ENCODE results near the gene SOX4. TPM values are rescaled to one million over a fixed set of nuclear protein-coding genes. Genes with fewer than 3 reads are reported as not detected.

Gene SOX4
- polyA plus RNA-seq, 1 donor = 32.0 TPM

DNA sequence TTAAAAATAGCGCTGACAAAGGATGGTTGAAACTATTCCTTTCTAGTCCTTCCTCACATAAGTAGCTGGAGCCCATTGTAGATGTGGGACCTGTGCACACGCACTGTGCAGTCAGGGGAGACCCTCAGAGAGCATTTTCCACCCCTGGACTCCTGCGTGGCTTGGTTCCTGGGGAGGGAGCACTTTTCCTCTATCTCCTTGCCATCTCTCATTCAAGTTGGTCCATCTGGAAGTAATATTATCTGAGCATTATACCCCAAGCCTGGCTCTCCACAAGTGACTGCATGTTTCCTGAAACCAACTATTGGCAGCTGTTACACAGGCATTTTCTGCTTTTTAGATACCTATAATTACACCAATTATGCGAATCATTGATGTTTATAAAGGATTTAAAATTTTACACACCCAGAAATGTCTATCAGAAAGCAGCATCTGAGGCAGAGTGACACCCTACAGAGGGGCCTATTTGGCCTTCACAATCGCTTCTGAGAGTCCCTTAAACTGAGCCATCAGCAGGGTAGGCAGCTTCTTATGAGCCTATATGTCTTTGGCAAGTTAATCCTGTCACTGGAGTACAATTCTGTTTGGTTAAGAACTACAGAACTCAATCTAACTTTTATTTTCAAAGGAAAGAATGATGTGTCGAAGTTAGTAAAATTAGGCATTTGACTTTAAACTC, 18.7 kb downstream of the SOX4 start:
- Histone ChIP-seq H3K27ac (ENCODE audit: low read length) (no peak overlapping the region), H3K9me3 (ENCODE audit: control insufficient read depth, low read depth, low read length) (peaks cover 6% of the 10 kb centered on the region), H3K4me1 (ENCODE audit: control insufficient read depth, insufficient read depth, low read length) (no peaks in the 10 kb centered on the region), H3K27me3 (ENCODE audit: control insufficient read depth, insufficient read depth, low read length) (no peaks in the 10 kb centered on the region), H3K36me3 (ENCODE audit: control insufficient read depth, insufficient read depth, low read length) (no peaks in the 10 kb centered on the region), H3K4me3 (ENCODE audit: low read length) (no peak overlapping the region)
- WGBS (ENCODE audit: insufficient coverage, low lambda C conversion rate) = no CpG with 5 or more reads among the region's 6 CpGs
- DNase-seq = no peak

DNA sequence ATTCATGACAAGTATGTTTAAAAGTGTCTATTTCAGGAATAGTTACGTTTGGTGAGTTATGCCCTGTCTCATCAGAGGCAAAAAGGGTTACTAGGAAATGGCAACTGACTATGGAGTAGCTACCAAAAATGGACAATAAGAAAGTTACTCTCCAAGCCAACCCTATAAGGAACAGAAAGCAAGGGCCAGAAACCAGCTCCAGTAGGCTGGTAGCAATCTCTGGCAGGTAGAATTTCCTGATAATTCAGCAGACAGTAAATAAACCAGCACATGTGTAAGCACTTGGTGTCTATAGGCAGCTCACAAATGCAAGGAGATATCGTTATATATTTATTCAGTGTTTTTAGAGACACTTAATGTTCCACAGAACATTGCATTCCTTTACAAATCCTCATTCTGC, 20.3 kb downstream of the SOX4 start:
- H3K36me3 ChIP-seq (ENCODE audit: control insufficient read depth, insufficient read depth, low read length) = no peaks in the 10 kb centered on the region
- H3K27ac ChIP-seq (ENCODE audit: low read length) = no peak overlapping the region
- 57% methylated on average over 1 of the region's 2 CpGs for WGBS (ENCODE audit: insufficient coverage, low lambda C conversion rate)

DNA sequence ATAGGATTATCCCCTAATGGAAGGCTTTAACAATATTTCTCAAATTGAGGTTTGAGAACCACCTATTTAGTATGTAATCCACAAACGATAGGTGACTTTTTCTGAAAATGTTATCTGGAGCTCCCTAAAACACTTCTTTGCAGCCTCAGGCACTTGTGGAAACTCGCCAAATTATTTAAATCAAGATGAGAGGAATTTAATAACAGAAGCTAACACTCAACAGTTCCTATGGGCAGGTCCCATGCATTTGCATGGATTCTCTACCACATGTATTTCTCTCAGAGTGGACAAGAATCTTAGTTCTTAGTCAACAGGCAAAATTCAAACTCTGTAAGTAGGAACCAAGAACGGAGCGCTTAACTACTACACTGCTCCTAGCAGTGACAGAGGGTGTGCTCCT, 20.7 kb downstream of the SOX4 start:
- no peaks in the 10 kb centered on the region for H3K4me1 ChIP-seq (ENCODE audit: control insufficient read depth, insufficient read depth, low read length)
- H3K27ac ChIP-seq (ENCODE audit: low read length) = no peak overlapping the region
- peaks cover 6% of the 10 kb centered on the region for H3K9me3 ChIP-seq (ENCODE audit: control insufficient read depth, low read depth, low read length)
- H3K4me3 ChIP-seq (ENCODE audit: low read length) = no peak overlapping the region
- H3K27me3 ChIP-seq (ENCODE audit: control insufficient read depth, insufficient read depth, low read length) = no peaks in the 10 kb centered on the region
- no CpG with 5 or more reads among the region's 4 CpGs for WGBS (ENCODE audit: insufficient coverage, low lambda C conversion rate)
- DNase-seq = no peak
- H3K36me3 ChIP-seq (ENCODE audit: control insufficient read depth, insufficient read depth, low read length) = no peaks in the 10 kb centered on the region

More for the DNA sequence above, 20.3 kb downstream of the SOX4 start:
- Histone ChIP-seq H3K4me3 (ENCODE audit: low read length) (no peak overlapping the region), H3K9me3 (ENCODE audit: control insufficient read depth, low read depth, low read length) (peaks cover 6% of the 10 kb centered on the region), H3K27me3 (ENCODE audit: control insufficient read depth, insufficient read depth, low read length) (no peaks in the 10 kb centered on the region), H3K4me1 (ENCODE audit: control insufficient read depth, insufficient read depth, low read length) (no peaks in the 10 kb centered on the region)
- DNase-seq = no peak

DNA sequence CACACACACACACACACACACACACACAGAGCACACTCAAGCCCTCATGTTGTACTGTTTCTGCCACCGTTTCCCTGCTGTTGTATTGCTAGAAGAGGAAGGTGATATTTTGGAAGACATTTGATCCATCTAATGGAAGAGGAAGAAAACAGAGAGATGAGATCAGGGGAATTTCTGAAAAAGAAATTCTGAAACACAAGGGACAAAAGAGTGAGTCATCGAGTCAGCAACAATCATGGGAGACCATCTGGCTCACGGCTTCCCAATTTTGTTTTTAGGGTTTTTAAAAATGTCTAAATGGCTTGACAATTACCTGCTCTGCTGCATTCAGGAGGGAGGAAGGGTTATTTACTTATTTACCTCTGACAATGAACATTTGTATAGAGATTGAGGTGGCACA, 22.0 kb downstream of the SOX4 start:
- 60% methylated on average over 1 of the region's 3 CpGs for WGBS (ENCODE audit: insufficient coverage, low lambda C conversion rate)
- H3K36me3 ChIP-seq (ENCODE audit: control insufficient read depth, insufficient read depth, low read length) = no peaks in the 10 kb centered on the region
- H3K4me1 ChIP-seq (ENCODE audit: control insufficient read depth, insufficient read depth, low read length) = no peaks in the 10 kb centered on the region
- no peaks in the 10 kb centered on the region for H3K27me3 ChIP-seq (ENCODE audit: control insufficient read depth, insufficient read depth, low read length)
- DNase-seq = no peak
- H3K4me3 ChIP-seq (ENCODE audit: low read length) = no peak overlapping the region
- H3K27ac ChIP-seq (ENCODE audit: low read length) = no peak overlapping the region
- no peaks in the 10 kb centered on the region for H3K9me3 ChIP-seq (ENCODE audit: control insufficient read depth, low read depth, low read length)

DNA sequence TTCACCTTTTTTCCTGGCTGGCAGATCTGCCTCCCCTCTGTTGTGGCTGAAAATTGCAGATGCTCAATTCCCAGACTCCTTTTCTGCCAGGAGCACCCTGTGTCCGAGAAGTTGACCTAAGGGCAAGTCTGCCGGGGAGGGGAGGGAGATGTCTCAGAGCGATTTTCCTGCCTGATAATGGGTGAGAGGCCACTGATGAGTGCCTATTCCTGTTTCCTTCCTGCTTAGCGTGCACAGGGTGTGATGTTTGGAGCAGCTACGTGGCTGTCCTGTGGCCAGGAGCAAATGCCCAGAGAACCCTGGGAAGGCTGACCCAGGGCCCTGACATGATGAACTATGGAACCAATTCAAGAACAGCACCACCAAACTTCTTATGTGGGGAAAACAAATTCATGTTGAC, 22.5 kb downstream of the SOX4 start:
- Histone ChIP-seq H3K36me3 (ENCODE audit: control insufficient read depth, insufficient read depth, low read length) (no peaks in the 10 kb centered on the region), H3K9me3 (ENCODE audit: control insufficient read depth, low read depth, low read length) (no peaks in the 10 kb centered on the region), H3K27me3 (ENCODE audit: control insufficient read depth, insufficient read depth, low read length) (no peaks in the 10 kb centered on the region), H3K4me3 (ENCODE audit: low read length) (no peak overlapping the region), H3K4me1 (ENCODE audit: control insufficient read depth, insufficient read depth, low read length) (no peaks in the 10 kb centered on the region), H3K27ac (ENCODE audit: low read length) (no peak overlapping the region)
- no peak for DNase-seq
- no CpG with 5 or more reads among the region's 5 CpGs for WGBS (ENCODE audit: insufficient coverage, low lambda C conversion rate)

DNA sequence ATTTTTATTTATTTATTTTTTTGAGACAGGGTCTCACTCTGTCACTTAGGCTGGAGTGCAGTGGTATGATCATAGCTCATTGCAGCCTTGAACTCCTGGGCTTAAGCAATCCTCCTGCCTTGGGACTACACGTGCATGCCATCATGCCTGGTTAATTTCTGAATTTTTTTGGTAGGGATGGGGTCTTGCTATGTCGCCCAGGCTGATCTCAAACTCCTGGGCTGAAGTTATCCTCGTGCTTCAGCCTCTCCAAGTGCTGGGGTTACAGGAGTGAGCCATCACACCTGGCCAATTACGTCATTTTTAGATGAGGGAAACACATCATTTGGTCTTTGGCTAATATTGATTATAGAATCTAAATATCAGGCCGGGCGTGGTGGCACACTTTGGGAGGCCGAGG, 32.1 kb downstream of the SOX4 start:
- Histone ChIP-seq H3K4me3 (ENCODE audit: low read length) (no peak overlapping the region), H3K27me3 (ENCODE audit: control insufficient read depth, insufficient read depth, low read length) (no peaks in the 10 kb centered on the region), H3K36me3 (ENCODE audit: control insufficient read depth, insufficient read depth, low read length) (no peaks in the 10 kb centered on the region), H3K27ac (ENCODE audit: low read length) (no peak overlapping the region), H3K9me3 (ENCODE audit: control insufficient read depth, low read depth, low read length) (no peaks in the 10 kb centered on the region), H3K4me1 (ENCODE audit: control insufficient read depth, insufficient read depth, low read length) (no peaks in the 10 kb centered on the region)
- WGBS (ENCODE audit: insufficient coverage, low lambda C conversion rate) = no CpG with 5 or more reads among the region's 7 CpGs
- DNase-seq = no peak

DNA sequence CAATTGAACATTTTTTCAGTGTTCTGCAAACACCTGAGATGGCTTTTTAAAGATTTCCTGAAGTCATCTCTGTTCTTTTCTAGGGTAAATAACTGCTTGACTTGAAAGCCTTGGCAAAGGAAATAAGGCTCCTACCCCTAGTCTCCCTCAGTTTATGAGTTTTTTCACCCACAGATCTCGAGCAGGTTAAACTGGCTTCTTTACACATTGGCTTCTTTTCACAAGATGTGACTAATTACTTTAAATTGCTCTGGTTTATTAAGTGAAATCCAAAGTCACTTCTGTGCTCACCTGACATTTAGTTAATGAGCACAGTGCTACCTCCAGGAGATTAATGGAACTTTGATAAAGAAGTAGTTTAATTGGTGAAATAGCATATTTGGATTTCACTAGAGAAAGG, 33.2 kb downstream of the SOX4 start:
- no peak for DNase-seq
- Histone ChIP-seq H3K4me3 (ENCODE audit: low read length) (no peak overlapping the region), H3K27me3 (ENCODE audit: control insufficient read depth, insufficient read depth, low read length) (no peaks in the 10 kb centered on the region), H3K27ac (ENCODE audit: low read length) (no peak overlapping the region), H3K9me3 (ENCODE audit: control insufficient read depth, low read depth, low read length) (no peaks in the 10 kb centered on the region), H3K36me3 (ENCODE audit: control insufficient read depth, insufficient read depth, low read length) (no peaks in the 10 kb centered on the region), H3K4me1 (ENCODE audit: control insufficient read depth, insufficient read depth, low read length) (no peaks in the 10 kb centered on the region)
- no CpG with 5 or more reads among the region's 1 CpG for WGBS (ENCODE audit: insufficient coverage, low lambda C conversion rate)

DNA sequence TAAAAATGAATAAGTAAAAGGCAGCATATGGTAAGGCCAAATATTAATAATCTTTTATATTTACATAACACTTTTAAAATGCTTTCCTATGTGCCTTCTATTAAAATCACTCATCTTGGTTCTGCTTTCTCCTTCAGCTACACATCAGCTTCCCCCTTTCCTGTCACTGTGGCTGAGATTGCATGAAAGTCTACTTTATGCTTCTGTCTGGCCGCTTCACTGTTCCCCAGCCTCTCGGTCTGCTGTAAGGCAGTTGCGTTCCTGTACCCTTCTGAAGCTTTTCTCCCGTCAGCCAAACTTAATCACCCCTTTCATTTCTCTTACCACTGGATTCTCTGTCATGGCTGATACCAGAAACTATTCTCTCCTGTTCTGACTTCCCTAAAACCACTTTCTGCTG, 34.6 kb downstream of the SOX4 start:
- WGBS (ENCODE audit: insufficient coverage, low lambda C conversion rate) = 80% methylated on average over 1 of the region's 4 CpGs
- Histone ChIP-seq H3K4me3 (ENCODE audit: low read length) (no peak overlapping the region), H3K27me3 (ENCODE audit: control insufficient read depth, insufficient read depth, low read length) (no peaks in the 10 kb centered on the region), H3K9me3 (ENCODE audit: control insufficient read depth, low read depth, low read length) (no peaks in the 10 kb centered on the region), H3K4me1 (ENCODE audit: control insufficient read depth, insufficient read depth, low read length) (no peaks in the 10 kb centered on the region), H3K27ac (ENCODE audit: low read length) (no peak overlapping the region), H3K36me3 (ENCODE audit: control insufficient read depth, insufficient read depth, low read length) (no peaks in the 10 kb centered on the region)
- no peak for DNase-seq

DNA sequence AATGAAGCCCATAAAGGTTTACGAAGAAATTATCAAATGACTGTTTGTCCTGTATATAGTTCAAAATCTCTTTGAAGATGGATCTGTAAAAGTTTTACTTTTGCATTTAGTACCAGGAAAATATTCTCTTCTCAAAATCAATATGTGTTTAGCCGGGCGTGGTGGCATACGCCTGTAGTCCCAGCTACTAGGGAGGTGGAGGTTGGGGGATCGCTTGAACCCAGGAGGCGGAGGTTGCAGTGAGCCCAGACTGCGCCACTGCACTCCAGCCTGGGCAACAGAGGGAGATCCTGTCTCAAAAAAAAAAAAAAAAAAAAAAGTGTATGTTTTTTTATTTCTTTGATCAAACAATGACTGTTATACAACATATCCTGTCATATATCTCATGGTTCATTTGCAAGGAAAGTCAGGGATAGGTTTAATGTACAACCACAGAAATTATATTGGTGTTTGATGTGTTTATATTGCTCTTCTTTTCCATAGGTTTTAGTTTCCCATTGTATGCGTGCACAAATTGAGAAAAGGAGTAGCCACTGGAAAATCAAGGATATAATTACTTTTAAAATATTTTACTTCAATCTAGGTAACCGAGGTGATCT, 40.1 kb downstream of the SOX4 start:
- H3K9me3 ChIP-seq (ENCODE audit: control insufficient read depth, low read depth, low read length) = no peaks in the 10 kb centered on the region
- no peak overlapping the region for H3K4me3 ChIP-seq (ENCODE audit: low read length)
- no peak overlapping the region for H3K27ac ChIP-seq (ENCODE audit: low read length)
- H3K4me1 ChIP-seq (ENCODE audit: control insufficient read depth, insufficient read depth, low read length) = no peaks in the 10 kb centered on the region
- DNase-seq = no peak
- H3K27me3 ChIP-seq (ENCODE audit: control insufficient read depth, insufficient read depth, low read length) = no peaks in the 10 kb centered on the region
- H3K36me3 ChIP-seq (ENCODE audit: control insufficient read depth, insufficient read depth, low read length) = no peaks in the 10 kb centered on the region
- WGBS (ENCODE audit: insufficient coverage, low lambda C conversion rate) = 92% methylated on average over 2 of the region's 9 CpGs

DNA sequence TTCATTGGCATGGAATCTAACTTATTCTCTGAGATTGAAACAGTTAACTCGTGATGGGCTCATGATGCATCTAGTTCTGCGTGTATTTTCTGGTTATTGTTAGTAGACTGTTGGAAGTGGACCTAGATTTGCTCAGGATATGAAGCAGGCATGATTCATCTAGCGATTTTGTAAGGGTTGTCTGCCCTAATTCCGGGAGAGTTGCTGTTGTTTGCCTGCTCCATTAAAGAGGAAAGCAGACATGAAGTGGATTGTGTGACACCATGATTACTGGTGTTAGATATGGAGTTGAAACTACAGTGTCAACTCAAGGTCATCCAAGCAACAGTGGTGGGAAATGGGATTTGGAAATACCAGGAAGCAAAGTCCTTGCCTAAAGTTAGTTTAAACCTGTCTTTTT, 41.0 kb downstream of the SOX4 start:
- no peaks in the 10 kb centered on the region for H3K9me3 ChIP-seq (ENCODE audit: control insufficient read depth, low read depth, low read length)
- H3K4me3 ChIP-seq (ENCODE audit: low read length) = no peak overlapping the region
- no peak overlapping the region for H3K27ac ChIP-seq (ENCODE audit: low read length)
- WGBS (ENCODE audit: insufficient coverage, low lambda C conversion rate) = no CpG with 5 or more reads among the region's 4 CpGs
- H3K36me3 ChIP-seq (ENCODE audit: control insufficient read depth, insufficient read depth, low read length) = no peaks in the 10 kb centered on the region
- H3K27me3 ChIP-seq (ENCODE audit: control insufficient read depth, insufficient read depth, low read length) = no peaks in the 10 kb centered on the region
- DNase-seq = no peak
- H3K4me1 ChIP-seq (ENCODE audit: control insufficient read depth, insufficient read depth, low read length) = no peaks in the 10 kb centered on the region

DNA sequence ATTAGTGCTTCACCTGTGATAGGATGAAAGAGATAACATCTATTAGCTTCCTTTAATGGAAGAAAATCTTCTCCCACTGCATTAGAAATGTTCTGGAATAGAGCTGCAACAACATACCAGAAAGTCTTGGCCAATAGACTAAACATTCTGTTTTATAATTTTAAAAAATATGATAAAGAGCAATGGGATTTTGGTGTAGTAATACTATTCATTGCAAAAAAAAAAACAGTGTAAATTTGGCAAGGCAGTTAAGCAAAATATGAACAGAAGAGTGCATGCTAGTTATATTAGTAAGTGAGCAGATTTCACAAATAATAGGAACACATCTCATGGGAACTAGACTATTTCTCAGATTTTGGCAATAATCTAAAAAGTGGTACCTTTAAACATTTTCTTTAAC, 43.3 kb downstream of the SOX4 start:
- no peak for DNase-seq
- H3K4me1 ChIP-seq (ENCODE audit: control insufficient read depth, insufficient read depth, low read length) = no peaks in the 10 kb centered on the region
- H3K27me3 ChIP-seq (ENCODE audit: control insufficient read depth, insufficient read depth, low read length) = no peaks in the 10 kb centered on the region
- no peak overlapping the region for H3K27ac ChIP-seq (ENCODE audit: low read length)
- H3K4me3 ChIP-seq (ENCODE audit: low read length) = no peak overlapping the region
- no peaks in the 10 kb centered on the region for H3K36me3 ChIP-seq (ENCODE audit: control insufficient read depth, insufficient read depth, low read length)
- no peaks in the 10 kb centered on the region for H3K9me3 ChIP-seq (ENCODE audit: control insufficient read depth, low read depth, low read length)

Data from large intestine (tissue), 3 donors.